Kasumi-1 (cell line): ENCODE measurements around the gene MMADHC.

Experiments used
- DNase-seq, 2 experiments: peaks; one replicate each; lab custom pipeline; 2025; lab: John Stamatoyannopoulos, UW

MMADHC gene

GRCh38 chr2:149556452-149556851, 31.1 kb downstream of the MMADHC start:
- no peak for DNase-seq

- no peak for DNase-seq
Observed at GRCh38 chr2:149552830-149553229, 34.7 kb downstream of the MMADHC start.

DNA sequence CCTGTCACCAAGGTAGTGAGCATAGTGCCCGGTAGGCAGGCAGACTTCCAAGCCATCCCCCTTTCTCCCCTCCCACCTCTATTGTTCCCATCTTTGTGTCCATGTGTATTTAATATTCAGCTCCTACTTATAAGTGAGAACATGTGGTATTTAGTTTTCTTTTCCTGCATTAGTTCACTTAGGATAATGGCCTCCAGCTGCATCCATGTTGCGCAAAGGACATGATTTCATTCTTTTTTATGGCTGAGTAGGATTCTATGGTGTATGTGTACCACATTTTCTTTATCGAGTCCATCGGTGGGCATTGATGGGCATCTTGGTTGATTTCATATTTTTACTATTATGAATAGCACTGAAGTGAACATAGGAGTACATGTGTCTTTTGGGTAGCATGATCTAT, 35.3 kb downstream of the MMADHC start:
- no peak for DNase-seq

GRCh38 chr2:149544692-149545091, 42.9 kb downstream of the MMADHC start:
- DNase-seq = no peak

DNA sequence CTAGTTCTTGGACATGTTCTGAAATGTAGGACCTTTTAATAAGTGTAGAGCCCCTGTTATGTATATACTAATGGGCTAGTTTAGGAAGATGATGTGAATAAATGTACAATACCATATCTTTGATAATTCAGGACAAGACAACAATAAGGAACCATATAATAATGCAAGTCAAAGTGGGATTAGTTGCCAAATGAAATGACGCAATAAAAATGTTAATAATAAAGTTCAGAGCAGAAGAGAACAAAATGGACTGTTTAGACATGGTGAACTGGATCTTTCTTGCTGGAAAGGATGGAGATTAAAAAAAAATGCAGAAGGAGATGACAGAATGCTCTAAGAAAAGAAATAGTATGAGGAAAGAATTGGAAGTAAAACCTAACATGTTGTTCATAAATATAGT, 43.7 kb downstream of the MMADHC start:
- no peak for DNase-seq

DNA sequence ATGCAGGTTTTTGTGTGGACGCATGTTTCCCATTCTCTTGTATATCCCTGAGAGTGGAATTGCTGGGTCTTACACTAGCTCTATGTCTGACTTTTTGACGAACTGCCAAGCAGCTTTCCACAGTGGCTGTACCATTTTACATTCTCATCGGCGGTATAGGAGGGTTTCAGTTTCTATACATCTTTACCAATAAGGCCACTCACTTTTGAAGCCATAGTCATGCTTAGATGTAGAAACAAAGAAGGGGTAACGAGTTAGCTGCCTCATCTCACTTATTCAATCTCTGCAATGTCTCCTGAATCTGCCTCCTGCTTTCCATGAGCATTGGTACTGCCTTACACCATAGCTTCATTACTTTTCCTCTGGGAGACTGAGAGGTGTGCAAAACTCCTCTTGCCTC, 47.4 kb downstream of the MMADHC start:
- DNase-seq = no peak

- DNase-seq = no peak
Observed at GRCh38 chr2:149538138-149538833, 49.3 kb downstream of the MMADHC start.

DNA sequence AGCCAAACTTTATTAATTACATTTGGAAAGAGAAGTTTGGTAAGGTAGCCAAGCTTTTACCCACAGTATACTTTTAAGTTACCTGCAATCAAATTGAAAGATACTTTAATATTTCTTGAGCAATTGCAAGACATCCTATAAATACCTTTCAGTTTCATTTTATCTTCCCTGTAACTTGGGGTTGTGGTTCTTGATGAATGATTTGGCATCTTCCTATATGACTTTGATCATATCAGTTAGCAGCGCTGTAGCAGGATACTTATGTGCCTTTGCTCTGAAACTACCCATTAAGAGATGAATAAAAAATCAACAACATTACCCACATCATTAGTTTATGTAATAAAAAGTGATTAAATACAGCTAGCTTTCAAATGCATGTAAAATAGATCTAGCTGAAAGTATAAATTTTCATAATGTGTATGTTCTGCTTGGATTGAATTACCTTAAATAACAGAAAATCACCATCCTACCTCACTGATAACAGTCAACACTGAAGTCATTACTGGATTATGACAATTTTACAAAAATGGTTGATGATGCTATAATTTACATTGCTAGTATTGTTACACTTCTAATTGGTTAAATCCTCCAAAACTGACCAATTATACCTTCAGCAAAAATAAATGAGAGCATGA, 50.4 kb downstream of the MMADHC start:
- no peak for DNase-seq

DNA sequence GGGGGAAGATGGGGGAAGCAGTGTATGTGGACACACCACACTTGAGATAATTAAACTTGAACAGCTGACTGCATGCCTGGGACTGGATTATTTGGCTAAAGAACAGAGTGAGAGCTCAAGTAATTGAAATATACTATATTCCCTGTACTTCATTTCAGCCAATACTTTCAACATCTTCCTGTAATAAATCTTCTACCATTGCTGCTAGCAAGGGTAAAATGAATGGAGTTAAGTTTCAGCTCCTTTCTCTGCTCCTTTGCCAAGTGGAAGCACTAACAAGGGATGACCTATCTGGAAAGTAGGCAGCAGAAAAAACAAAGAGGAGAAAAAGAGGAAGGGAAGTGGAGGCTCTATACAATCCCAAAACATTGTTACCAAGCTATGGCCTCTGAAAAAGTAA, 50.9 kb downstream of the MMADHC start:
- DNase-seq = no peak

GRCh38 chr2:149534674-149535073, 52.9 kb downstream of the MMADHC start:
- no peak for DNase-seq

DNA sequence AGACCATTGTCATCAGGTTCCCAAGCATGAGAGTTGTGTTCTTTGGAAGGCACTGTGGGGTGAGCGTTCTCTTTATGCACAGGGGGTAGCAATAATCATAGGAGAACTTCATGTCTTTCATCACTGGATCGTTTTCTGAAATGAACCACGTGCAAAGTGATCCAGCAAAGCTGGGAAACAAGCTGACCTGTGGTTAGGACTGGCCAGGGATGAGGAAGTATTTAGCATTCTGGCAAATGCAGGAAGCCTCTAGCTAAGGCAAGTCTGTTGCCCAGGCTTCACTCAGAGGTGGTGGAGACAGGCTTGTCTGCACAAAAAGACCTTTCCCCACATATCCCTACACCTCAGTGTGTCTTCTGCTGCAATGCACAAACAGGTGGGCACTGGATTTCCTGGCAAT, 58.6 kb downstream of the MMADHC start:
- DNase-seq = peak; percentile 22 to 26

DNA sequence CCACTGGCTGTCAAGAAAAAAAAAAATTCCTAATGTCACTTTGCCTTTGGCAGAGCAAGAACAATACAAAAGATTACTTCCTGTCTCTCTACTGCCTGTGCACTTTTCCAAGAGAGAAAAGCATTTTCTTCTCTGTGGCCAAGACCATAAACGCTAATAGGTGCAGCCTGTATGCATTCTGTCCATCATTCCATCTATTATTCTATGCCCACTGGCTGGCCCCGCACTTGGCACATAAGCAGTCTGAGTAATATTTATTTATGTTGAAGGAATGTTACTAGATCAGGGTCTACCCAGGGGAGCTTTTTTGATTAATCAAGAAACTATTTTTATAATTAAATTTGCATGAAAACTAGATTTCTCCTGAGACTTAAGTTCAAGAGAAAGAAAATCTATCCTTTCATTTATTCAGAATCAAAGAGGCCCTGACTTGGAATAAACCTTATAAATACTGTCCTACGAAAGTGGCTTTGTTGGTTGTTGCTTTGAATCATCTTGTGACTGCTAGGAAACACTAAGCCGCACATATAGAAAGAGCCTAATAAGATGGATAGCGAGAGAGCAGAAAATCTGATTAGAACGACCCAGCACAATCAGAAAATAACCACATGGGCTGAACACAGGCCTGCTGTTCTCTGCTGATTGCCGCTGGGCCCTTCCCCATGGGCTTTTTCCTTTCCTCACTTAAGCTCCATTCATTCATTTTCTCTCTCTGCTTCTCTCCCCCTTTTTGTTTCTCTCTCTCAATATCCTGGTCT, 59.4 kb downstream of the MMADHC start:
- no peak for DNase-seq

GRCh38 chr2:149526689-149527088, 60.9 kb downstream of the MMADHC start:
- DNase-seq = no peak

DNA sequence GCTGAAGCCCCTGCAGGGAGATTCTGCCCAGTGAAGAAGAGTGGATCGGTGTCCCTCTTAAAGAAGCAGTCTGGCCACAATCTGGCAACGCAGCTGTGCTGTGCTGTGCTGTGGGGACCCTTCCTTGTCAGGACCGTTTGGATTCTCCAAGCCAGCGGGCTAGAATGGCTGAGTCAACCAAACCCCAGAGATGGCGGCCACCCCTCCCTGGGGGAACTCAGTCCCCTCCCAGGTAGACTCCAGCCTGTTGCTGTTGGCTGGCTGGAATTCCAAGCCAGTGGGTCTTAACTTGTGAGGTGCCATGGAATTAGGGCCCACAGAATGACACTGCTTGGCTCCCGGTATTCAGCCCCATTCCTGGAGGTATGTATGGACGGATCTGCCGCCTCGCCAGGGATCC, 62.3 kb downstream of the MMADHC start:
- no peak for DNase-seq
